A673 (cell line): ENCODE results near the gene NARF. TPM values are rescaled to one million over a fixed set of nuclear protein-coding genes. Genes with fewer than 3 reads are reported as not detected.
A peak's percentile ranks its signal among the peaks of the same experiment; 100 is the strongest.
"Not testable (repeated sequence)": the region's sequence is repeated elsewhere in the genome, so short reads cannot be mapped to it uniquely, and the experiment has no call there.

Source experiments
- BruUV-seq: library from RNA; stranded (reverse); fragments of 400-500 nt; replicated peaks from 2 replicates; lab custom pipeline; 2021; lab: Mats Ljungman, UMichigan
- CTCF ChIA-PET: fragments of 300-600 bp; sonication (Branson Sonifier 250); formaldehyde crosslinking; loops from one replicate; lab custom pipeline; 2022; ENCODE audit warnings: antibody characterized with exemption; lab: Charles Lee
- POLR2A ChIA-PET: fragments of 300-600 bp; sonication (Branson Sonifier 250); formaldehyde crosslinking; loops from one replicate; lab custom pipeline; 2022; ENCODE audit warnings: antibody characterized with exemption; ENCODE audit not compliant: low non-redundant PET; lab: Charles Lee
- DNase-seq: peaks from one replicate; pipeline ENCODE4 v3.0.0-alpha.2; 2015; ENCODE audit warnings: low spot score
- H3K27ac ChIP-seq: fragments of 200-600 bp; sonication (generic); 2 replicates; pipeline ENCODE4 v1.5.1; 2016; ENCODE audit warnings: mixed run types, low read depth, mild to moderate bottlenecking, mixed read lengths, antibody characterized with exemption, low read length; ENCODE audit not compliant: poor library complexity, severe bottlenecking
- H3K27me3 ChIP-seq: fragments of 200-600 bp; sonication (generic); replicated peaks from 2 replicates; pipeline ENCODE4 v1.6.1; 2017; ENCODE audit warnings: mixed run types, low read depth, mild to moderate bottlenecking, mixed read lengths, antibody characterized with exemption, low read length; ENCODE audit not compliant: insufficient read depth, poor library complexity
- H3K36me3 ChIP-seq: fragments of 200-600 bp; sonication (generic); 2 replicates; pipeline ENCODE4 v1.6.1; 2016; ENCODE audit warnings: mixed run types, mild to moderate bottlenecking, mixed read lengths, antibody characterized with exemption, low read length; ENCODE audit not compliant: insufficient read depth, poor library complexity, severe bottlenecking
- H3K4me1 ChIP-seq: fragments of 200-600 bp; sonication (generic); 2 replicates; pipeline ENCODE4 v1.6.1; 2017; ENCODE audit warnings: mixed run types, mild to moderate bottlenecking, mixed read lengths, antibody characterized with exemption, low read length; ENCODE audit not compliant: insufficient read depth, poor library complexity, severe bottlenecking
- H3K4me3 ChIP-seq: fragments of 200-600 bp; sonication (generic); 2 replicates; pipeline ENCODE4 v1.5.1; 2016; ENCODE audit warnings: low read depth, mixed run types, mild to moderate bottlenecking, mixed read lengths, low read length; ENCODE audit not compliant: poor library complexity, severe bottlenecking
- H3K9me3 ChIP-seq: fragments of 200-600 bp; sonication (generic); 2 replicates; pipeline ENCODE4 v1.6.1; 2016; ENCODE audit warnings: mixed run types, low read depth, mild to moderate bottlenecking, mixed read lengths, antibody characterized with exemption, low read length; ENCODE audit not compliant: poor library complexity, severe bottlenecking
- CTCF ChIP-seq: fragments of 300-800, 200-600 bp; sonication (generic); conservative IDR thresholded peaks from 2 replicates; pipeline ENCODE4 v1.5.1; 2017; ENCODE audit warnings: low read depth, mild to moderate bottlenecking, antibody characterized with exemption, low read length, moderate library complexity, mixed read lengths
- EZH2 ChIP-seq: fragments of 200-600 bp; sonication (generic); IDR thresholded peaks from 2 replicates; pipeline ENCODE4 v1.6.1; 2017; ENCODE audit warnings: borderline replicate concordance, low read depth, mild to moderate bottlenecking, mixed read lengths, antibody characterized with exemption, low read length; ENCODE audit not compliant: poor library complexity, severe bottlenecking
- intact Hi-C: fragments of 100-400 bp; cut with micrococcal nuclease; formaldehyde crosslinking; loops from one replicate; pipeline ENCODE4 v1.10.0; 2022; ENCODE audit not compliant: unreplicated experiment
- total RNA-seq: library from RNA; stranded (reverse); gene quantifications from 2 replicates; pipeline ENCODE4 v1.2.3, GENCODE V29; 2021

The NARF gene
- total RNA-seq, 1 experiment from 2014 or later: 74.1 TPM

- no peak for TF ChIP-seq CTCF
- TF ChIP-seq EZH2: no peak
- peak overlapping the region; percentile 100 for H3K27ac ChIP-seq
- ChIA-PET CTCF (no interaction called here), POLR2A (no interaction called here)
- peak overlapping the region; percentile 99 for H3K4me3 ChIP-seq
- intact Hi-C loops: no loop called here
- no peak for DNase-seq
- peaks cover 8% of the 10 kb centered on the region for H3K4me1 ChIP-seq
- BruUV-seq: no TSS peak
- H3K27me3 ChIP-seq: no peaks in the 10 kb centered on the region
- no peaks in the 10 kb centered on the region for H3K9me3 ChIP-seq
- peaks cover 22% of the 10 kb centered on the region for H3K36me3 ChIP-seq
These were observed 1.2 kb upstream of the NARF start for GRCh38 chr17:82457073-82457928.

GRCh38 chr17:82457929-82458178, 687 bp upstream of the NARF start:
- Histone ChIP-seq H3K27me3 (no peaks in the 10 kb centered on the region), H3K27ac (peak overlapping the region; percentile 100), H3K36me3 (peaks cover 22% of the 10 kb centered on the region), H3K4me3 (peak overlapping the region; percentile 99), H3K4me1 (peaks cover 8% of the 10 kb centered on the region), H3K9me3 (no peaks in the 10 kb centered on the region)
- CTCF ChIA-PET: no interaction called here
- TSS peak; percentile 91 for BruUV-seq
- intact Hi-C loops: no loop called here
- DNase-seq: no peak
- no peak for TF ChIP-seq CTCF
- TF ChIP-seq EZH2: no peak
- POLR2A ChIA-PET: no interaction called here

GRCh38 chr17:82458885-82459424, 414 bp downstream of the NARF start:
- peak overlapping the region; percentile 99 for H3K4me3 ChIP-seq
- H3K27ac ChIP-seq: peak overlapping the region; percentile 100
- no peaks in the 10 kb centered on the region for H3K9me3 ChIP-seq
- DNase-seq: no peak
- no TSS peak for BruUV-seq
- TF ChIP-seq CTCF (no peak), EZH2 (no peak)
- CTCF ChIA-PET: no interaction called here
- intact Hi-C loops: no loop called here
- H3K27me3 ChIP-seq: no peaks in the 10 kb centered on the region
- peaks cover 25% of the 10 kb centered on the region for H3K36me3 ChIP-seq
- POLR2A ChIA-PET: no interaction called here
- H3K4me1 ChIP-seq: peaks cover 8% of the 10 kb centered on the region

- CTCF ChIA-PET, BruUV-seq, POLR2A ChIA-PET, H3K27ac ChIP-seq, H3K27me3 ChIP-seq, intact Hi-C loops, H3K9me3 ChIP-seq, DNase-seq, H3K4me1 ChIP-seq: not testable (repeated sequence)
- Histone ChIP-seq H3K36me3 (peaks cover 32% of the 10 kb centered on the region), H3K4me3 (peak overlapping the region; percentile 99)
These were observed 1.4 kb downstream of the NARF start for GRCh38 chr17:82459936-82460335.
